Breast epithelium (tissue), 3 donors: ENCODE measurements around the gene FAM120A.

ENCODE experiments used
- CTCF ChIP-seq, 3 donors: fragments of 450-650 bp; IDR thresholded peaks; one replicate each; pipeline ENCODE4 v1.5.1; 2016 to 2017; ENCODE audit warnings: antibody characterized with exemption in 3 of 3, mild to moderate bottlenecking in 3 of 3, moderate library complexity in 3 of 3
- POLR2A ChIP-seq: fragments of 450-650 bp; IDR thresholded peaks from one replicate; pipeline ENCODE4 v1.6.1; 2016; ENCODE audit warnings: antibody characterized with exemption, mild to moderate bottlenecking, moderate library complexity

GRCh38 chr9:93594041-93594756, 142.7 kb downstream of the FAM120A start:
- TF ChIP-seq CTCF (IDR thresholded peaks at IDR 0.05), result no peak
- no peak for TF ChIP-seq POLR2A
